ENCODE results near the gene SLC25A27. TPM values are rescaled to one million over a fixed set of nuclear protein-coding genes. Genes with fewer than 3 reads are reported as not detected.

Gene SLC25A27
- total RNA-seq, result 1 to 10 TPM; 1.5 to 2.1 TPM

DNA sequence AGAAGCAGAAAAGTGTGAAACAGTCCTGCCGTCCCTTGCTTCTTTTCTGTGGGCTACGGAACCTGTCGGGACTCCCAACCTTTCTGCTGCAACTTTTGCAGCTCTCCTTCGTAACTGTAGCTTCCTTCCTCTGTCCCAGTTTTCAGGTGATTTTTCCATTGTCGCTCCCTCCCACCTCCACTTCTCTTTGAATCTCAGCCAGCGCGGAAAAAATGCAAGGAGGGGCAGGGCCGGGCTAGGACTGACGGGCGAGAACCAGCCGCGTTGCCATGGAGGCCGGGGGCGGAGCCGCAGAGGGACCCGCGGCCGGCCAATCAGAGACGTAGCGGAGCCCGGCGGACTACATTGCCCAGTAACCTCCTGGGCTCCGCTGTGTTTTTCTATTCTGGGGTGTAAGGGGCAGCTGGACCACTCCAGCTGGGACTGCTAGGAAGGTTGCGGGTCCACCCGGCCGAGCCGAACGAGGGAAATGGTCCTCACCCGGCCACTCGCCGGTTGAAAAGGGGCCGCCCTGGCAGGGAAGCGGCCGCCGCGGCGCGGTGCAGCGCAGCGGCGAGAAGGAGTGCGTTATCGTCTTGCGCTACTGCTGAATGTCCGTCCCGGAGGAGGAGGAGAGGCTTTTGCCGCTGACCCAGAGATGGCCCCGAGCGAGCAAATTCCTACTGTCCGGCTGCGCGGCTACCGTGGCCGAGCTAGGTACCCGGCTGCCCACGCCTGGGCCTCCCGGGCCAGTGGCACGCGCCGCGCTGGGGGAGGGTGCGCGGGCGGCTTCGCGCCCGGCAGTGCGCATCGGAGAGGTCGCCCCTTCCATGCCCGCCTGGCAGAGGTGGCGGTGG, at the start of gene SLC25A27, which contains the start of gene CYP39A1:
SLC25A27 (plus strand) TSS at position 373 of the 836 bp plus-strand sequence; CDS start at position 591, 218 bp downstream.
CYP39A1 (minus strand) TSS at position 216 of the 836 bp plus-strand sequence. CDS start 236 bp downstream, outside the sequence.
- no peaks in the 10 kb centered on the region for H3K36me3 Mint-ChIP-seq
- DNase-seq, result peak; percentile 88
- H3K27me3 Mint-ChIP-seq, result peaks cover 70% of the 10 kb centered on the region
- peaks cover 9% of the 10 kb centered on the region for H3K4me1 Mint-ChIP-seq
- H3K9me3 Mint-ChIP-seq, result no peaks in the 10 kb centered on the region
- H3K4me3 Mint-ChIP-seq, result peak within 1 kb of the TSS; percentile 84
- peak within 1 kb of the TSS; percentile 16 for H3K27ac Mint-ChIP-seq

- Mint-ChIP-seq H3K36me3 (no peaks in the 10 kb centered on the region), H3K27me3 (peaks cover 26% of the 10 kb centered on the region), H3K4me3 (no peak overlapping the region), H3K27ac (no peak overlapping the region), H3K4me1 (no peaks in the 10 kb centered on the region), H3K9me3 (no peaks in the 10 kb centered on the region)
- DNase-seq, result no peak
Observed at GRCh38 chr6:46605091-46605797, 47.5 kb upstream of the SLC25A27 start.

DNA sequence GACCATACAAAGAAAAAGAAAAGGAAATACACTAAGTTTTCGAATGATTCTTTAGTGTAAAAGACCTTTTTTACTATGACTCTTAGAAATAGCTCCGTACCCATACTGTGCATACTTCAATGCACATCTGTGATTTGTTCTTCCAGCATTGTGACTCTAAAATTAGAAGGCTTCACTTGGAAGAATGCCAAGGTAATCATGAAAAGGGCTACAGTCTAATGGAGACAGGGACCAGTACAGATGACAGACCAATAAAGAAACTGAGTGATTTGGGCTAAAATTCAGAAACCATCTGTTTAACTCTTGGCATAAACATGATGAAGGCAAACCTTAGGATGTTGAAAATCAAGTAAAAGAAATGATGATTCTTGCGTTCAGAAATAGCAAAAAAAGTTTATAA, 46.4 kb upstream of the SLC25A27 start:
- peaks cover 16% of the 10 kb centered on the region for H3K27me3 Mint-ChIP-seq
- H3K36me3 Mint-ChIP-seq, result no peaks in the 10 kb centered on the region
- H3K9me3 Mint-ChIP-seq, result no peaks in the 10 kb centered on the region
- no peak overlapping the region for H3K4me3 Mint-ChIP-seq
- DNase-seq, result no peak
- no peaks in the 10 kb centered on the region for H3K4me1 Mint-ChIP-seq
- H3K27ac Mint-ChIP-seq, result no peak overlapping the region

DNA sequence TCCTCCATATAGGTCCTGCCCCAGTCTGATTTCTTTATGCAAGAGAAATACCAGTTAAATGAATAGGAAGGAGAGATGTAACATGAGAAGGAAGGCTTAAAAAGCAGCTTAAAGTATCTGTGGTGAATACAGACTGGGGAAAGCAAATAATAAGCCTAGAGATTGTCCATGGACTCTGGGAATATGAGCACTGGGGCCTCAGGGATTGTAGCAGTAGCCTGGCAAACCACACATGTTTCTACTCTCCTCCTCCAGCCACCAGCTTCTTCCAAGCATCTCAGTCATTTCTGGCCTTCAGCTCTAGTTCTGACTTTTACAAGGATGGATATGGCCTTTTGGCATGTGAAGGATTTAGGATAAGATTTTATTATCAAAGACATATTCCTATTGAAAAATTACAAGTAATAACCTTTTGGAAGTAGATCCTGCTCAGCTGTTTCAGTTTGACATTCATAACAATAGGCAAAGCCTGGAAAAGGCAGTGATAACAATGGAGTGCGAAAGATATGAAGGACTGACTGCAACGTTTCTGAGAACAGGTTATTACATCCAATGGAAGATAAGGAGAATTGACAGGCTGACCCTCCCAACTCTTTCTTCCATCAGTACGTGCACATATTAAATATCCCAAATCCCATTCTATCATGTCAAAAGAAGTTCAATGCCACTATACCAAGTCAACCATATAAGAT, 41.8 kb upstream of the SLC25A27 start:
- peaks cover 22% of the 10 kb centered on the region for H3K27me3 Mint-ChIP-seq
- no peak for DNase-seq
- no peak overlapping the region for H3K27ac Mint-ChIP-seq
- H3K36me3 Mint-ChIP-seq, result no peaks in the 10 kb centered on the region
- H3K4me1 Mint-ChIP-seq, result no peaks in the 10 kb centered on the region
- no peak overlapping the region for H3K4me3 Mint-ChIP-seq
- no peaks in the 10 kb centered on the region for H3K9me3 Mint-ChIP-seq

GRCh38 chr6:46612645-46613044, 40.1 kb upstream of the SLC25A27 start:
- Mint-ChIP-seq H3K36me3 (no peaks in the 10 kb centered on the region), H3K27ac (no peak overlapping the region), H3K4me1 (no peaks in the 10 kb centered on the region), H3K27me3 (peaks cover 27% of the 10 kb centered on the region), H3K4me3 (no peak overlapping the region), H3K9me3 (no peaks in the 10 kb centered on the region)
- no peak for DNase-seq

GRCh38 chr6:46618726-46619125, 34.0 kb upstream of the SLC25A27 start:
- Mint-ChIP-seq H3K27ac (no peak overlapping the region), H3K36me3 (no peaks in the 10 kb centered on the region), H3K9me3 (no peaks in the 10 kb centered on the region), H3K27me3 (peaks cover 45% of the 10 kb centered on the region), H3K4me3 (no peak overlapping the region), H3K4me1 (no peaks in the 10 kb centered on the region)
- DNase-seq, result no peak

GRCh38 chr6:46626228-46626909, 26.4 kb upstream of the SLC25A27 start:
- peaks cover 5% of the 10 kb centered on the region for H3K4me1 Mint-ChIP-seq
- H3K27me3 Mint-ChIP-seq, result peaks cover 40% of the 10 kb centered on the region
- H3K36me3 Mint-ChIP-seq, result no peaks in the 10 kb centered on the region
- no peak overlapping the region for H3K4me3 Mint-ChIP-seq
- no peak overlapping the region for H3K27ac Mint-ChIP-seq
- DNase-seq, result no peak
- no peaks in the 10 kb centered on the region for H3K9me3 Mint-ChIP-seq

DNA sequence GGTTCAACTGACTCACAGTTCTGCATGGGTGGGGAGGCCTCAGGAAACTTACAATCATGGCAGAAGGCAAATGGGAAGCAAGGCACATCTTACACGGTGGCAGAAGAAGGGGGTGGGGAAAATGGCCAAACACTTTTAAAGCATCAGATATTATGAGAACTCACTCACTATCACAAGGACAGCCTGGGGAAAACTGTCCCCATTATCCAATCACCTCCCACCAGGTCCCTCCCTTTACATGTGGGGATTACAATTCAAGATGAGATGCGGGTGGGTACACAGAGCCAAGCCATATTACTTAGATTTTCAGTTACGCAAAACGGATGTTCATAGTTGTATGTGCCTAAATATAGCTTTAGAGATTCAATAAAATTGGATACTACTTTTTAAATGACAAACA, 25.8 kb upstream of the SLC25A27 start:
- Mint-ChIP-seq H3K4me3 (no peak overlapping the region), H3K36me3 (no peaks in the 10 kb centered on the region), H3K4me1 (peaks cover 5% of the 10 kb centered on the region), H3K27me3 (peaks cover 40% of the 10 kb centered on the region), H3K9me3 (no peaks in the 10 kb centered on the region), H3K27ac (no peak overlapping the region)
- no peak for DNase-seq

- Mint-ChIP-seq H3K27ac (no peak overlapping the region), H3K9me3 (no peaks in the 10 kb centered on the region), H3K27me3 (peaks cover 28% of the 10 kb centered on the region), H3K4me3 (no peak overlapping the region), H3K4me1 (peaks cover 5% of the 10 kb centered on the region), H3K36me3 (no peaks in the 10 kb centered on the region)
- DNase-seq, result no peak
Observed at GRCh38 chr6:46628498-46628897, 24.3 kb upstream of the SLC25A27 start.

GRCh38 chr6:46628976-46629375, 23.8 kb upstream of the SLC25A27 start:
- H3K9me3 Mint-ChIP-seq, result no peaks in the 10 kb centered on the region
- H3K36me3 Mint-ChIP-seq, result no peaks in the 10 kb centered on the region
- no peak overlapping the region for H3K4me3 Mint-ChIP-seq
- no peak for DNase-seq
- H3K27ac Mint-ChIP-seq, result no peak overlapping the region
- peaks cover 23% of the 10 kb centered on the region for H3K27me3 Mint-ChIP-seq
- peaks cover 5% of the 10 kb centered on the region for H3K4me1 Mint-ChIP-seq

DNA sequence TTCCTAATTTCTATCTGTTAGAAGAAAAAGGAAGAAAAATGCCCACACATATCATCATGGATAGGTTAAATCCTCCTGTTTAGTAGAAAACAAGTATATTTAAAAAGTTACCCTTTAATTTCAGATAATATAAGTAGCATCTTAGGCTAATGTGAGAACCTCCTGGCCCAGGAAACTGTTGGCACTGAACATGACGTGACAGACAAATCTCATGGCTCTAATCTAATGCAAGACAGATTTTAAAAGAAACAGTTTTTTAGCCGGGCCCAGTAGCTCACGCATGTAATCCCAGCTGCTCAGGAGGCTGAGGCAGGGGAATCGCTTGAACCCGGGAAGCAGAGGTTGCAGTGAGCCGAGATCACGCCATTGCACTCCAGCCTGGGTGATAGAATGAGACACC, 23.1 kb upstream of the SLC25A27 start:
- peaks cover 21% of the 10 kb centered on the region for H3K27me3 Mint-ChIP-seq
- no peaks in the 10 kb centered on the region for H3K9me3 Mint-ChIP-seq
- no peak for DNase-seq
- no peaks in the 10 kb centered on the region for H3K36me3 Mint-ChIP-seq
- H3K27ac Mint-ChIP-seq, result no peak overlapping the region
- H3K4me1 Mint-ChIP-seq, result peaks cover 5% of the 10 kb centered on the region
- no peak overlapping the region for H3K4me3 Mint-ChIP-seq

- H3K4me3 Mint-ChIP-seq, result no peak overlapping the region
- no peaks in the 10 kb centered on the region for H3K4me1 Mint-ChIP-seq
- no peak for DNase-seq
- peaks cover 17% of the 10 kb centered on the region for H3K27me3 Mint-ChIP-seq
- no peaks in the 10 kb centered on the region for H3K9me3 Mint-ChIP-seq
- no peaks in the 10 kb centered on the region for H3K36me3 Mint-ChIP-seq
- H3K27ac Mint-ChIP-seq, result no peak overlapping the region
Observed at GRCh38 chr6:46632053-46632452, 20.7 kb upstream of the SLC25A27 start.

DNA sequence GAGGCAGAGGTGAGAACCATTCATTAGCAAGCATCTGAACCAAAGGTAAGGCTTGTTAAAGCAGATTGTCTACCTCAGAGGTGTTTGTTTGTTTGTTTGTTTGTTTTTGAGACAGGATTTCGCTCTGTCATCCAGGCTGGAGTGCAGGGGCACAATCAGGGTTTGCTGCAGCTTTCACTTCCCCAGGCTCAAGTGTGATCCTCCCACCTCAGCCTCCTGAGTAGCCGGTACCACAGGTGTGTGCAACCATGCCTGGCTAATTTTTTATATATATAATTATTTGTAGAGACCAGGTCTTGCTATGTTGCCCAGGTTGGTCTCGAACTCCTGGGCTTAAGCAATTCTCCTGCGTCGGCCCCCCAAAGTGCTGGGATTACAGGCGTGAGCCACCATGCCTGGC, 17.3 kb upstream of the SLC25A27 start:
- Mint-ChIP-seq H3K27ac (no peak overlapping the region), H3K4me1 (no peaks in the 10 kb centered on the region), H3K4me3 (no peak overlapping the region)

GRCh38 chr6:46637145-46637544, 15.6 kb upstream of the SLC25A27 start:
- no peak overlapping the region for H3K27ac Mint-ChIP-seq
- peaks cover 31% of the 10 kb centered on the region for H3K27me3 Mint-ChIP-seq
- no peak overlapping the region for H3K4me3 Mint-ChIP-seq
- H3K4me1 Mint-ChIP-seq, result no peaks in the 10 kb centered on the region
- DNase-seq, result no peak
- no peaks in the 10 kb centered on the region for H3K36me3 Mint-ChIP-seq
- H3K9me3 Mint-ChIP-seq, result no peaks in the 10 kb centered on the region

More for the DNA sequence above, 17.3 kb upstream of the SLC25A27 start:
- Mint-ChIP-seq H3K27me3 (peaks cover 32% of the 10 kb centered on the region), H3K36me3 (no peaks in the 10 kb centered on the region), H3K9me3 (no peaks in the 10 kb centered on the region)
- no peak for DNase-seq

- H3K36me3 Mint-ChIP-seq, result no peaks in the 10 kb centered on the region
- no peak for DNase-seq
- peaks cover 34% of the 10 kb centered on the region for H3K27me3 Mint-ChIP-seq
- H3K9me3 Mint-ChIP-seq, result no peaks in the 10 kb centered on the region
- H3K27ac Mint-ChIP-seq, result no peak overlapping the region
- H3K4me1 Mint-ChIP-seq, result peaks cover 4% of the 10 kb centered on the region
- no peak overlapping the region for H3K4me3 Mint-ChIP-seq
Observed at GRCh38 chr6:46637933-46638332, 14.8 kb upstream of the SLC25A27 start.
